Measurements from ENCODE around the gene CUL9. TPM values are rescaled to one million over a fixed set of nuclear protein-coding genes. Genes with fewer than 3 reads are reported as not detected.

The CUL9 gene
- total RNA-seq, 2 experiments from 2014 or later, result 50.0 to 51.2 TPM

GRCh38 chr6:43271103-43271815, 89.3 kb downstream of the CUL9 start:
- POLR2A ChIA-PET, result no interaction called here
- Mint-ChIP-seq H3K27ac (no peak overlapping the region), H3K4me1 (ENCODE audit: low read depth) (peaks cover 15% of the 10 kb centered on the region), H3K4me3 (no peak overlapping the region), H3K9me3 (ENCODE audit: insufficient read depth) (no peaks in the 10 kb centered on the region), H3K27me3 (ENCODE audit: low read depth) (peaks cover 73% of the 10 kb centered on the region), H3K36me3 (ENCODE audit: low read depth) (no peaks in the 10 kb centered on the region)
- ATAC-seq, result no peak
- CTCF ChIA-PET, result no interaction called here
- no peak for DNase-seq

GRCh38 chr6:43271944-43272343, 89.9 kb downstream of the CUL9 start:
- DNase-seq (no peak), ATAC-seq (no peak)
- Mint-ChIP-seq H3K36me3 (ENCODE audit: low read depth) (no peaks in the 10 kb centered on the region), H3K9me3 (ENCODE audit: insufficient read depth) (no peaks in the 10 kb centered on the region), H3K4me3 (no peak overlapping the region), H3K4me1 (ENCODE audit: low read depth) (peaks cover 18% of the 10 kb centered on the region), H3K27me3 (ENCODE audit: low read depth) (peaks cover 75% of the 10 kb centered on the region), H3K27ac (no peak overlapping the region)
- ChIA-PET CTCF (interaction anchor here (1.4 kb wide), 1 partner anchor 9 kb away, joined by 9 read pairs; no protein-coding TSS in a partner anchor), POLR2A (no interaction called here)

GRCh38 chr6:43273707-43274106, 91.7 kb downstream of the CUL9 start:
- ChIA-PET POLR2A (no interaction called here), CTCF (interaction anchor here (1.3 kb wide), 1 partner anchor 124 kb away, joined by 4 read pairs; no protein-coding TSS in a partner anchor)
- H3K27ac Mint-ChIP-seq, result no peak overlapping the region
- H3K4me3 Mint-ChIP-seq, result no peak overlapping the region
- H3K36me3 Mint-ChIP-seq (ENCODE audit: low read depth), result no peaks in the 10 kb centered on the region
- ATAC-seq, result no peak
- no peak for DNase-seq
- peaks cover 24% of the 10 kb centered on the region for H3K4me1 Mint-ChIP-seq (ENCODE audit: low read depth)
- no peaks in the 10 kb centered on the region for H3K9me3 Mint-ChIP-seq (ENCODE audit: insufficient read depth)
- H3K27me3 Mint-ChIP-seq (ENCODE audit: low read depth), result peaks cover 71% of the 10 kb centered on the region

Other genes with a start within 250 kb of the CUL9 start
- gene GNMT, start 221.4 kb upstream of the CUL9 start, total RNA-seq, result 1 to 10 TPM; 1.1 to 1.2 TPM
- gene PEX6, start 203.0 kb upstream of the CUL9 start, total RNA-seq, result 10 to 100 TPM; 11.1 to 12.0 TPM
- 10 to 100 TPM; 63.1 to 66.5 TPM for gene PPP2R5D, start 197.6 kb upstream of the CUL9 start, total RNA-seq
- gene MEA1, start 168.2 kb upstream of the CUL9 start, total RNA-seq, result 10 to 100 TPM; 77.1 to 84.1 TPM
- 10 to 100 TPM; 75.4 to 76.0 TPM for gene KLHDC3, start 167.9 kb upstream of the CUL9 start, total RNA-seq
- gene RRP36, start 160.6 kb upstream of the CUL9 start, total RNA-seq, result 10 to 100 TPM; 84.3 to 92.8 TPM
- 1 to 10 TPM; 8.5 to 8.9 TPM for gene CUL7, start 128.3 kb upstream of the CUL9 start, total RNA-seq
- 10 to 100 TPM; 57.5 to 58.7 TPM for gene MRPL2, start 122.8 kb upstream of the CUL9 start, total RNA-seq
- 10 to 100 TPM; 11.1 to 12.4 TPM for gene KLC4, start 122.6 kb upstream of the CUL9 start, total RNA-seq
- 1 to 10 TPM; 1.2 to 1.8 TPM for gene PTK7, start 105.9 kb upstream of the CUL9 start, total RNA-seq
- gene SRF, start 10.9 kb upstream of the CUL9 start, total RNA-seq, result 10 to 100 TPM; 41.4 to 43.8 TPM
- gene DNPH1, start 47.3 kb downstream of the CUL9 start, total RNA-seq, result 10 to 100 TPM; 42.5 to 47.2 TPM
- gene TTBK1, start 61.3 kb downstream of the CUL9 start, total RNA-seq, result not detected
- gene SLC22A7, start 116.1 kb downstream of the CUL9 start, total RNA-seq, result not detected
- not detected for gene CRIP3, start 126.6 kb downstream of the CUL9 start, total RNA-seq
- gene ZNF318, start 187.5 kb downstream of the CUL9 start, total RNA-seq, result 1 to 10 TPM; 6.7 to 7.0 TPM
- 10 to 100 TPM; 38.8 to 39.8 TPM for gene ABCC10, start 245.3 kb downstream of the CUL9 start, total RNA-seq